ENCODE results near the gene SMAD6.

Gene SMAD6

GRCh38 chr15:66722757-66723540 lies 20.9 kb downstream of the SMAD6 start:
- Mint-ChIP-seq H3K4me3 (no peak overlapping the region), H3K27ac (no peak overlapping the region), H3K27me3 (peaks cover 8 to 22% of the 10 kb centered on the region in 2 donors)

GRCh38 chr15:66723826-66724731 lies 22.0 kb downstream of the SMAD6 start:
- Mint-ChIP-seq H3K4me1 (ENCODE audit: low read depth in 2 of 2) (peaks cover 0 to 2% of the 10 kb centered on the region in 2 donors), H3K27ac (no peak overlapping the region), H3K4me3 (no peak overlapping the region), H3K27me3 (peaks cover 0 to 13% of the 10 kb centered on the region in 2 donors), H3K9me3 (no peaks in the 10 kb centered on the region), H3K36me3 (ENCODE audit: insufficient read depth) (no peaks in the 10 kb centered on the region)
- no peak for ATAC-seq (replicated peaks)
- DNase-seq: no peak

More at GRCh38 chr15:66722757-66723540, 20.9 kb downstream of the SMAD6 start:
- H3K4me1 Mint-ChIP-seq (ENCODE audit: low read depth in 2 of 2): peaks cover 0 to 2% of the 10 kb centered on the region in 2 donors
- no peaks in the 10 kb centered on the region for H3K9me3 Mint-ChIP-seq
- DNase-seq (no peak), ATAC-seq (replicated peaks) (no peak)
- H3K36me3 Mint-ChIP-seq (ENCODE audit: insufficient read depth): no peaks in the 10 kb centered on the region

- H3K4me3 Mint-ChIP-seq: no peak overlapping the region
These were observed 22.9 kb downstream of the SMAD6 start for GRCh38 chr15:66724732-66725463.

GRCh38 chr15:66725464-66725785 lies 23.4 kb downstream of the SMAD6 start:
- Mint-ChIP-seq H3K36me3 (ENCODE audit: insufficient read depth) (no peaks in the 10 kb centered on the region), H3K27me3 (peaks cover 5 to 13% of the 10 kb centered on the region in 2 donors), H3K9me3 (no peaks in the 10 kb centered on the region), H3K4me1 (ENCODE audit: low read depth in 2 of 2) (peaks cover 0 to 2% of the 10 kb centered on the region in 2 donors), H3K4me3 (no peak overlapping the region), H3K27ac (no peak overlapping the region)
- DNase-seq (no peak), ATAC-seq (replicated peaks) (no peak)

More at GRCh38 chr15:66724732-66725463, 22.9 kb downstream of the SMAD6 start:
- no peaks in the 10 kb centered on the region for H3K36me3 Mint-ChIP-seq (ENCODE audit: insufficient read depth)
- DNase-seq (no peak), ATAC-seq (replicated peaks) (no peak)
- peaks cover 0 to 2% of the 10 kb centered on the region in 2 donors for H3K4me1 Mint-ChIP-seq (ENCODE audit: low read depth in 2 of 2)
- peaks cover 0 to 13% of the 10 kb centered on the region in 2 donors for H3K27me3 Mint-ChIP-seq
- H3K27ac Mint-ChIP-seq: no peak overlapping the region
- H3K9me3 Mint-ChIP-seq: no peaks in the 10 kb centered on the region

GRCh38 chr15:66726386-66726785 lies 24.4 kb downstream of the SMAD6 start:
- H3K9me3 Mint-ChIP-seq: no peaks in the 10 kb centered on the region
- H3K27me3 Mint-ChIP-seq: peaks cover 8 to 13% of the 10 kb centered on the region in 2 donors
- peaks cover 0 to 2% of the 10 kb centered on the region in 2 donors for H3K4me1 Mint-ChIP-seq (ENCODE audit: low read depth in 2 of 2)
- no peak for ATAC-seq (replicated peaks)
- no peak overlapping the region for H3K27ac Mint-ChIP-seq
- H3K36me3 Mint-ChIP-seq (ENCODE audit: insufficient read depth): no peaks in the 10 kb centered on the region
- H3K4me3 Mint-ChIP-seq: no peak overlapping the region
- DNase-seq: no peak

GRCh38 chr15:66729331-66729951 lies 27.4 kb downstream of the SMAD6 start:
- ATAC-seq (replicated peaks) (no peak), DNase-seq (no peak)
- Mint-ChIP-seq H3K27ac (no peak overlapping the region), H3K27me3 (peaks cover 10 to 20% of the 10 kb centered on the region in 2 donors), H3K4me1 (ENCODE audit: low read depth in 2 of 2) (no peaks in the 10 kb centered on the region), H3K9me3 (no peaks in the 10 kb centered on the region), H3K36me3 (ENCODE audit: insufficient read depth) (no peaks in the 10 kb centered on the region), H3K4me3 (no peak overlapping the region)

- no peaks in the 10 kb centered on the region for H3K9me3 Mint-ChIP-seq
These were observed 28.4 kb downstream of the SMAD6 start for GRCh38 chr15:66730168-66731021.

GRCh38 chr15:66733976-66734375 lies 31.9 kb downstream of the SMAD6 start:
- no peaks in the 10 kb centered on the region for H3K36me3 Mint-ChIP-seq (ENCODE audit: insufficient read depth)
- H3K27me3 Mint-ChIP-seq: peaks cover 13 to 57% of the 10 kb centered on the region in 2 donors
- no peaks in the 10 kb centered on the region for H3K4me1 Mint-ChIP-seq (ENCODE audit: low read depth in 2 of 2)
- ATAC-seq (replicated peaks) (no peak), DNase-seq (no peak)
- H3K4me3 Mint-ChIP-seq: no peak overlapping the region
- H3K9me3 Mint-ChIP-seq: no peaks in the 10 kb centered on the region
- H3K27ac Mint-ChIP-seq: no peak overlapping the region

More at GRCh38 chr15:66730168-66731021, 28.4 kb downstream of the SMAD6 start:
- H3K27ac Mint-ChIP-seq: no peak overlapping the region
- H3K4me3 Mint-ChIP-seq: no peak overlapping the region
- no peaks in the 10 kb centered on the region for H3K36me3 Mint-ChIP-seq (ENCODE audit: insufficient read depth)
- DNase-seq (no peak), ATAC-seq (replicated peaks) (no peak)
- H3K27me3 Mint-ChIP-seq: peaks cover 14 to 26% of the 10 kb centered on the region in 2 donors
- H3K4me1 Mint-ChIP-seq (ENCODE audit: low read depth in 2 of 2): no peaks in the 10 kb centered on the region

- ATAC-seq (replicated peaks): no peak
- Mint-ChIP-seq H3K9me3 (no peaks in the 10 kb centered on the region), H3K4me3 (no peak overlapping the region), H3K27me3 (peaks cover 13 to 59% of the 10 kb centered on the region in 2 donors), H3K4me1 (ENCODE audit: low read depth in 2 of 2) (no peaks in the 10 kb centered on the region), H3K36me3 (ENCODE audit: insufficient read depth) (no peaks in the 10 kb centered on the region), H3K27ac (no peak overlapping the region)
- DNase-seq: no peak
These were observed 33.2 kb downstream of the SMAD6 start for GRCh38 chr15:66734961-66735908.

GRCh38 chr15:66735909-66736305 lies 33.9 kb downstream of the SMAD6 start:
- Mint-ChIP-seq H3K9me3 (no peaks in the 10 kb centered on the region), H3K36me3 (ENCODE audit: insufficient read depth) (no peaks in the 10 kb centered on the region), H3K27me3 (peaks cover 13 to 60% of the 10 kb centered on the region in 2 donors), H3K27ac (no peak overlapping the region), H3K4me1 (ENCODE audit: low read depth in 2 of 2) (no peaks in the 10 kb centered on the region), H3K4me3 (no peak overlapping the region)
- DNase-seq (no peak), ATAC-seq (replicated peaks) (no peak)

- Mint-ChIP-seq H3K27me3 (peaks cover 13 to 64% of the 10 kb centered on the region in 2 donors), H3K36me3 (ENCODE audit: insufficient read depth) (no peaks in the 10 kb centered on the region)
- DNase-seq: no peak
These were observed 35.4 kb downstream of the SMAD6 start for GRCh38 chr15:66737243-66738010.

More at GRCh38 chr15:66737243-66738010, 35.4 kb downstream of the SMAD6 start:
- no peak for ATAC-seq (replicated peaks)
- H3K27ac Mint-ChIP-seq: no peak overlapping the region
- H3K4me3 Mint-ChIP-seq: no peak overlapping the region
- no peaks in the 10 kb centered on the region for H3K9me3 Mint-ChIP-seq
- H3K4me1 Mint-ChIP-seq (ENCODE audit: low read depth in 2 of 2): no peaks in the 10 kb centered on the region
